HG02840 (cell line): ENCODE results near the gene ZCCHC8.

ENCODE experiments used
- ATAC-seq: cut with Tn5 transposase; IDR thresholded peaks from one replicate; pipeline ENCODE4 v1.9.1; 2021; ENCODE audit warnings: mild to moderate bottlenecking, moderate library complexity, moderate number of reproducible peaks; ENCODE audit not compliant: unreplicated experiment, low FRiP score

Gene ZCCHC8

DNA sequence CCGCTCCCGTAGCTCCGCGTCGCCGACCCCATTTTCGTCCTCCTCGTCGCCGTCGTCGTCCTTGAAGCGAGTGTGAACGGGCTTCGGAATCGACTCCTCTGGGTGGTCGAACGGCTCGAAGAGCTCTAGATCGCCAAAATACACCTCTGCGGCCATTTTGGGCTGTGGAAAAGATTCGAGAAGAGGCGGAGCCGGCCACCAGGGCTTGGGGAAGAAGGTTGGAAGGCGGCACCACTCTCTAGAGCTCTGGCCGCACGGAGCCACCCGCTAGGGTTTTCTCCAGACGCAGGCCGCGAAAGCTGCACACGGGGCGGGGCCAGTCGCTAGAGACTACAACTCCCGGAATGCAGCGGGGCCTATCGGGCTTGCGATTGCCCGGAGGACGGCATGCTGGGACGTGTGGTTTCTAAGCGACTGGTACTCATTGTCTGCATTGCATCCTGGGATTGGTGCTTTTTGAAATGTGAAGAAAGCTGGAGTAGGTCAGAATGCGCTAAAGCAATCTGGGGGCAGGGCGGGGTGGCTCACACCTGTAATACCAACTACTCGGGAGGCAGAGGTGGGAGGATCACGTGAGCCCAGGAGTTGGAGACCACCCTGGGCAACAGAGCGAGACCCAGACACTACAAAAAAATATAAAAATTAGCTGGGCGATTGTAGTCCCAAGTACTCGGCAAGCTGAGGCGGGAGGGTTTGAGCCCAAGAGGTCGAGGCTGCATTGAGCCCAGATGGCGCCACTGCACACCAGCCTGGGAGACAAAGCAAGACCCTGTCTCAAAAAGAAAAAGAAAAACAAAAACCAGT lies at the start of gene ZCCHC8:
Gene ZCCHC8 (minus strand): TSS at position 248 of the 804 bp plus-strand sequence. CDS start 92 bp downstream, at position 156.
- ATAC-seq = peak; percentile 92

DNA sequence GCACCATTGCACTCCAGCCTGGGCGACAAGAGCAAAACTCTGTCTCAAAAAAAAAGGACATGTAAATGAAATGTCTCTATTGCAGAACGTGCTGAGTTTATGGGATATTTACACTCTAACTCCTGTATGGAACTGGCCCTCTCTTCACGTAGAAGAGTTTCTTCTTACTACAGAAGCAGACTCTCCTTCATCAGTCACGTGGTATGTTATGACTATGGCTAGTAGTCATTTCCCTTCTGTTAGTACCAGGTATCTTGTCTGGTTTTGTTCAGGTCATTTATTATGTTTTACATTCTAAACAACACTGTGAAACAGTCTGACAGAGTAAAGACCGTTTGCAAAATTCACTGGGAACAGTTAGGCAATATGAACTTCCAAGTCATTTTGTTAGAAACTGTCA lies 46.6 kb upstream of the ZCCHC8 start:
- no peak for ATAC-seq

DNA sequence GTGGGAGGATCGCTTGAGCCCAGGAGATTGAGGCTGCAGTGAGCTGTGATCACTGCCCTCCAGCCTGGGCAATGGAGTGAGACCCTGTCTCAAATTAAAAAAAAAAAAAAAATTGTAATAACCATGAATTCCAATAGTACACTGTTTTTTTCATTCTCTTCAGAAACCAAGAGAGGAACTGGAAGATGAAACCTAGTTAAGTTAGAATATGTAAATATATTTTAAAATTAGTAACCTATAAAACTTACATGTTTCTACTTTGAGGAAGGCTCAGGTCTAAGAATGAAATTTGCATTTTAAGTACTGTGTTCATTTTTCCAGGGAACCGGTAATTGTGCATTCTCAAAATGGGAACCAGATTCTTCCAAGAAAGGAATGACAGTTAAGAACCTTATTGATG lies 45.1 kb upstream of the ZCCHC8 start:
- no peak for ATAC-seq

DNA sequence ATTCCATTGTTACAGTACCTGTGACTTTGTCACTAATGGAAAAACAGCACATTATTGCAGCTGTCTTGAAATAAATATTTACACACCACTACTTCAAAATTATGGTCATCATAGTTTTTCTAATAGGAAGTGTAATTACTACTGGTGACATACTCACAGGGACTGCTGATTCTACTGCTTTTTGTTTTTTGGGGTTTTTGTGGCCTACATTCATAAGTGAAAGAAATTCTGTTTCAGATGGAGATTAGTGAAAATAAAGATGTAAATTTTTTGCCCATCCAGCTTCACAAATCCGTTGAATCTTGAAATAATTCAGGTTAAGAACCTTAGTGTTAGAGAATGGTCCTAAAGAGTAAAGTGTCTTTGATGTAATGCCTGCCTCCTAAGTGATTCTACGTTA lies 43.8 kb upstream of the ZCCHC8 start:
- ATAC-seq = no peak

DNA sequence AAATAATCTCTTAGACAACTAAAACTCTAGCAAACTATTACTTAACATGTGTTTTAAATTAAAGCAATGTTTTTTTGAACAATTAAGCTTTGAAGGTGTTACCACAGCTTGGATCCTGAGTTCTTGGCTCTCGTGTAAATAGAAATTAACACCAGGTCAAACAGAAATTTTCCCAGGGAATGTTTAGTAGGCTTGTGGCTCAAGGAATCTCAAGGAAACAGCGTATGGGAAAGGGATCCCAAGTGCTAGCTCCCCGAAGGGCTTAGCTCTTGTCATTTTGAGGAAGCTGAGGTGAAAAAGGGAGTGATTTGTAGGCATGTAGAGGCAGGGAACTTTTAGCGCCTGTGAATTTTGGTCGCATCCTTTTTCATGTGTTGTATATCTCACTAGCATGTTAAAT lies 37.8 kb upstream of the ZCCHC8 start:
- no peak for ATAC-seq

DNA sequence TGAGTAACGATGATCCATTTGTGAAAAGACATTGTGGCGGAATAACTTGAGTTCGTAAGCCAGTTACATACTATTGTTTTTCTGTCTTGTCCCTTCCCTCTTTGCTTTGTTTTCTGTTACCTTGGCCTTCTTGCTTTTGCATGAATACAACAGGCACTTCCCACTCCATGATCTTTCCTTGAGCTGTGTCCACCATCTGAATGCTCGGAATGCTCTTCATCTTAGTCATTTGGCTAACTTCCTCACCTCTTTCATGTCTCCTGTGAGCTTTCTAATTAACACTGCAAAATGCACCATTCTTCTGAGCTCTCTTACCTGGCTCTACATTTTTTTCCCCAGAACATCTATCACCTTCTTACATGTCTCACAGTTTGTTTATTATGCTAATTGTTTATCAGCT lies 36.3 kb upstream of the ZCCHC8 start:
- ATAC-seq = no peak

DNA sequence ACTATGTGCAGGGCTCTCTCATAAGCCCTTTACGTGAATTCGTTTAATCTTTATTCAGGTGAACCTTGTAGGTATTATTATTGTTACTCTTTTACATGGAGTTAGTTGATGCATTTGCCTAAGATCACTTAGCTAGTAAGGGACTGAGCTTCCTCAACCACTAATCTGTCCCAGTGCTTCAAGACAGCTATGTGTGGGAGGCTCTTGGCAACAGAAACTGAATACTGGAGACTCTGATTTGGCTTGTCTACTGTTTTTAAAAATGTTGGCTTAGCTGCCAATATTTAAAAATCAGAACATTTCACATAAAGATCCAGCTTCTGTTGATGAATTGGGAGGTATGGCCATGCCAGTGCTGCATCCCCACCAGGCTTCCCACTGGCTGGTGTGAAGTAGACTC lies 33.1 kb upstream of the ZCCHC8 start:
- ATAC-seq = no peak

DNA sequence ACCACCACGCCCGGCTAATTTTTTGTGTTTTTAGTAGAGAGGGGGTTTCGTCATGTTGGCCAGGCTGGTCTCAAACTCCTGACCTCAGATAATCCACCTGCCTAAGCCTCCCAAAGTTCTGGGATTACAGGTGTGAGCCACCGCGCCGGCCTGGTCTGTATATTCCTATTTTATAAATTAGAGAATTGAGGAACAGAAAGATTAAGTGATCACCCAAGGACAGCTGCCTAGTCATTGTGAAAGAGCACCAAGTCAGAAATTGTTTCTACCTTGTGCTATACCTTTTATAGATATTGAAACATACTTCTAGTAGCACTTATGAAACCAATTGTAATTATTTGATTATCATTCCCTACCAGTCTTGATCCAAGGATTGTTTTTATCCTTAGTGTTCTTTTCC lies 28.3 kb upstream of the ZCCHC8 start:
- ATAC-seq = no peak

DNA sequence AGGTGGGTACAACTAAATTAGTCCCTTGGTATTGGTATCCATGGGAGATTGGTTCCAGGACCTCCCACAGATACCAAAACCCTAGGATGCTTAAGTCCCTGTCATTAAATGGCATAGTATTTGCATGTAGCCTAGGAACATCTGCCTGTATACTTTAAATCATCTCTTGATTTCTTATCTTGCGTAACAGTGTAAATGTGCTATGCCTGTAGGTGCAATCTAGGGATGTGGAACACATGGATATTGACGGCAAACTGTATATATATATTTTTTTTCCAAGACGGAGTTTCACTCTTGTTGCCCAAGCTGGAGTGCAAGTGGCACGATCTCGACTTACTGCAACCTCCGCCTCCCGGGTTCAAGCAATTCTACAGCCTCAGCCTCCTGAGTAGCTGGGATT lies 27.9 kb upstream of the ZCCHC8 start:
- ATAC-seq = no peak

DNA sequence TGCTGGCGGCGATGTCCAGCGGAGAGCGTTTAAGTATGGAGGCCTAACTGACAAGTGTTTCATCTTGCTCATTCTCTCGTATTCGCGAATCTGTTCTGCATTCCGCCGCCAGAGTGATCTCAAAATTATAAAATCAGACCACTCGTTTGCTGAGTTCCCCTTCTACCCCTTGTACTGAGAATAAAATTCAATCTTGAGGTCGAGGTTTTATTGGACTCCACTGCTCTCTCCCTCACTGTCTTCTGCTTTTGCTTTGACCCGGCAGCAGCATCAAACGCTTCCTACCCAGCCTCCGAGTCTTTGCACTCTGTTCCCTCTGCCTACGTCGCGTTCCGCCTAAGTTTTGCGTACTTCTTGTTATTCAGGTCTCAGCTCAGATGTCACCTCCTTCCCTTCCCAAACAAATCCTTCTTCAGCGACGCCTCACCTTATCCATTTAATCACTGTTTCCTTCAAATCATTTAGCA lies 26.8 kb upstream of the ZCCHC8 start:
- ATAC-seq = no peak

DNA sequence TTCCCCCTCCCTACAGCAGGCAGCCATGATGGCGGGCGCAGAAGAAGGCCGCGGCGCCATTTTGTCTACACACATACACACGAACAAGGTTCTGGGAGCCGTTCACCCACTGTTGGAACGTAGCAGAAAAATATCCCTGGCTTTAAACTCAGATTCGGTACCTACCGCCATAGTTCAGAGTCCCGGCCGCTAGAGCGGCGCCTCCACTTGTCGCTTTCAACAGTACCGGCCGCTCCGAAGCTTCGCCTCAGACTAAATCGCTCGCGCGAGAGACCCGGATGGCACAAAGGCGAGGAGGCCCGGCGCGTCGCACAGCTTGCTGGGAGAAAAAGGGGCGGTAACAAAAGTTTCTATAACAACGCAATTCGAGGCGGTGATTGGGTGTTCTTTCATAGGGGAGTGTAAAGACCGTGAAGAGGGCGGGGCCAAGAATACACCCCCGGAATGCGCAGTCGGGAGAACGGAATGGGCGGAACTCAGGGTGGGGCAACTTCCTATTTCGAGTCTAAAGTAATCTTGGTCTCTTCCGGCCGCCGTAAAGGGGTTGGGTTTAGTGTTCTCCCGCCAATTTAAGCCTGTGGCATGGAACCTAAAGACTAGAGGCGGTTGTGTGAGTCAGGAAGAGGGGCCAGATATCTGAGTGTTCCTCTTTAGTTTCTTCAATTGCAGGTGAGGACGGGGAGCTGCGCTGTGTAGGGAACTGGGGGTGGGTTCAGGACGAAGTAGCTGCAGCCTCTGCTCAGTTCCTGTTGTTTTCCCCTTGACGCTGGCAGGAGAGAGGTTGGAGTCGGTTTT lies 26.1 kb upstream of the ZCCHC8 start, which contains the start of the genes KNTC1 and RSRC2:
Gene KNTC1 (plus strand): TSS at position 567 of the 795 bp plus-strand sequence. CDS start 2,815 bp downstream, outside the sequence.
Gene RSRC2 (minus strand): TSS at position 254 of the 795 bp plus-strand sequence. CDS start 83 bp downstream, at position 171.
- ATAC-seq = peak; percentile 82

DNA sequence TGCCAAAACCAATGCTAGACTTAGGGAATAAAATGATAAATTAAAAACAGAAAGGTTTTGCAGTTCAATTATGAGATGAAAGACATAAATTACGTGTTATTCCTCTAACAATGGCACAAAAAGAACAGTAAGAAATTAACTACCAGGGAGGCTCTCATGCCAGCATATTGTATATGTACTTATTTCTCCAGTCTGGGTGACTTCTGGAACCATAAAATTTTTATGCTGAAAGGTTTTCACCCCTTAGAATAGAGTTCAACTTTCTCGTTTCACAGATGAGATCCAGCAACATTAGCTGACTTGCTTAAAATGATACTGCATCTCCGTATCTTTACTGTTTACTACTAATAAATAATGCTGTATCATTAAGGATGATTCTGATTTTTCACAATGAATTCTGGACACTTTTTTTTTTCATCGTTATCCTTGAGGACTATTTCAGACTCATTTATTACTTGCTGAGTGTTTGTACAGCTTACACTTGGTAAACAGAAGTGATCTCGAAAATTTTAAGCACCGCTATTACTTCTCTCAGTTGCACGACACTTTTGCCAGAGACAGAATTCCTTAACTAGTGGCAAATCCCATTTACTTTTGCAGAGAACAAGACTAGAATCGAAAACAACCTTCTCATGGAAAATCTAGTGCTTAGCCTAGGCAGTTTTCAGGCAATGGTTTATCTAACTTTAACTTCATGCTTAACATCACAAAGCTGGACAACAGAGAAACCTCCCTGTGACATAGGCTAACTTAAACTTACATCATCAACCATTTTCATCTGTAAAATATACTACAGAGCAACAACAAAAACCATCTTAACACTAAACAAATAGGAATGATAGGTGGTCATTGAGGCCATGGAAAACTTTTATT lies 23.4 kb upstream of the ZCCHC8 start:
- no peak for ATAC-seq

DNA sequence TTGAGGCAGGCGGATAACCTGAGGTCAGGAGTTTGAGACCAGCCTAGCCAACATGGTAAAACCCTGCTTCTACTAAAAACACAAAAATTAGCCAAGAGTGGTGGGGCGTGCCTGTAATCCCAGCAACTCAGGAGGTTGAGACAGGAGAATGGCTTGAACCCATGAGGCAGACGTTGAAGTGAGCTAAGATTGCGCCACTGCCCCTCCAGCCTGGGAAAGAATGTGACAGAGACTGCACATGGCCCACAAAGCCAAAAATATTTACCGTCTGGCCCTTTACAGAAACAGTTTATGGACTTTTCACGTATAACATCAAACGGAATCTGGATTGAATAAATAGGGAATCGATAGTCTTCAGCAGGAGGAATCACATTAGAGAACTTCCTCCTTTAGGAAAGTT lies 22.5 kb upstream of the ZCCHC8 start:
- ATAC-seq = no peak

DNA sequence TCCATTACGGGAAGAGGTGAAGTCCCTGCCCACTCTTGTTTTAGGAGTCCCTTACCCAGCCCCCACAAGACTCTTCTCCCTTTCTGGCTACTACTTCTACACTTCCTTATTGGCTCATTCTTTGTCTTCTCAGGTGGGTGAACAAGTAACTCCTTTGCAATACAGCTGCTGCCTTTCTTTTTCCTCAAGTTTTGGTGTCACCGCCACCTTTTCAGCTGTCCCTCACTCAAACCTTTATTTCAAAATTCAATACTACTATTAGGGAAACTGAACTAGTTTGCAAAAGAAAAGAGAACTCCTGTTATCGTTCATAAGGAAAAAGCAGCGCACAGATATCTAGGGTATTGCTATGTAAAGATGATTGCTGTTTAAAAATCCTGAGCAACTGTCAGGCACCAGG lies 19.9 kb upstream of the ZCCHC8 start:
- no peak for ATAC-seq

DNA sequence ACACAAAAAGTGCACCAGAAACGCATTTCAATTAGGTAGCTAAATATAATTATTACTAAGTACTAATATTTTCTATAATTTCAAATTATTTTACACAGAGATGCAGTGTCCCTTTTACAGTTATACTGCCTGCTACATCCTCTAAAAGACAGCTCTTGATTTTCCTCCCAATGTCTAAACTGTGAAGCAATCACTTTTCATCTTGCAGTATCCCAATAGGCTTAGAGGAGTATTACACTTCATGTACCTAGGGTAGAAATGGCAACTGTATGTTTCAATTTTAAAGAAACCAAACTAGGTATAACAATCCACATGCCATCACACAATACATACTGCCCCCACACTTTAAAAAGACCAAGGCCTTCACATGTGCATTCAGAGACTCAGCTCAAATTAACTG lies 18.7 kb upstream of the ZCCHC8 start:
- no peak for ATAC-seq

DNA sequence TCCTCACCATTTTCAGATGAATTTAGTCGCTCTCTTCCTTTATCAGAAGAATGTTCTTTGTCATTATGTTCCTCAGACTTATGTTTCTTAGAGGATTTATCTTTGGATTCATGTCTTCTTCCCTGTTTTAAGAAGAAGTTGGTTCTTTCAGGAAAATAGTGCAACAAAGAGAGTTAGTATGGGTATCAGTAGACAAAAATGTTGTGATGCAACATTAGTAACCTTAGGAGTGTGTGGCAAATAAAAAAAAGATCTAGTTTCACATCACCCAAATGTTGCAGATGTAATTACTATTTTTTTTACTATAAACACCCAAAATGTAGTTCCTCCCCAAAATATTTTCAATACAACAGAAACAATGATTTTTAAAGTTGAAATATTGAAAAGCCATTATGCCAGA lies 18.2 kb upstream of the ZCCHC8 start:
- ATAC-seq = no peak

DNA sequence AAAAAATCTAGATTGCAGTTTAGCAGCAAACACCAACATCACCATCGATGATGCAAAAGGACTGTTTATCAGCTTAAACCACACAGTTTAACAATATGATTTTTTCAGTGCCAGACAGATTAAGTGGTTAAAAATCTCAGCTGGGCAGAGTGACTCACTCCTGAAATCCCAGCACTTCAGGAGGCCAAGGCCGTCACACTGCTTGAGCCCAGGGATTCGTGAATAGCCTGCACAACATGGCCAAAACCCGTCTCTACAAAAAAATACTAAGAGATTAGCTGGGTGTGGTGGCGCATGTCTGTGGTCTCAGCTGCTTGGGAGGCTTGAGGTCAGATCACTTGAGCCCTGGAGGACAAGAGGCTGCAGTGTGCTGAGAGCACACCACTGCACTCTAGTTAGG lies 17.1 kb upstream of the ZCCHC8 start:
- no peak for ATAC-seq

DNA sequence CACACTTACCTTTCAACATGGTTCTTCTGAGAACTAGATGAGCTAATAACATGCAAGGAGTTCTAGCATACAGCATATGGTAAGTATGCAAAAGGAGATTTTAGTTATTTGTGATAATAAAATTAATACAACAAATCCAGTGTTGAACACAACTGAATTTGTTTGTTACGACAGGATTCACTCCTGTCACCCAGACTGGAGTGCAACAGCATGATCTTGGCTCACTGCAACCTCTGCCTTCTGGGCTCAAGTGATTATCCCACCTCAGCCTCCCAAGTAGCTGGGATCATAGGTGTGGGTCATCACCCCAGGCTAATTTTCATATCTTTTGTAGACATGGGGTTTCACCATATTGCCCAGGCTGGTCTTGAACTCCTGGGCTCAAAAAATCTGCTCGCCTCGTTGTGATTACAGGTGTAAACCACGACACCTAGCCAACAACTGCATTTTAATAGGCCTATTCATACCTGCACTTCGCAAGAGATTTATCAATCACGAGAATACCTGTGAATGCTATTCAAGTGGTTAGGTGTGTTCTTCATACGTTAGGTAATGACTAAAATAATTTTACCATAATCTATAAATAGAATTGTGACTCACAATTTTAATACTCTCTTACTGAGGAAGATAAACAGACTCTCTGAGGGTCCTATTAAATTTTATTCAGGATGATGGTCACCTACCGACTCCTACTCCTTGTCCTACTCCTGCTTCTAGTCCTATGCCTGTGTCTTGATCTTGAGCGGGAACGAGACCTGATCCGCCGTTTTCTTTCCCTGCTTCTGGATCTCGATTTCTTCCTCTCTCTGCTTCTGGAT lies 16.0 kb upstream of the ZCCHC8 start:
- no peak for ATAC-seq

DNA sequence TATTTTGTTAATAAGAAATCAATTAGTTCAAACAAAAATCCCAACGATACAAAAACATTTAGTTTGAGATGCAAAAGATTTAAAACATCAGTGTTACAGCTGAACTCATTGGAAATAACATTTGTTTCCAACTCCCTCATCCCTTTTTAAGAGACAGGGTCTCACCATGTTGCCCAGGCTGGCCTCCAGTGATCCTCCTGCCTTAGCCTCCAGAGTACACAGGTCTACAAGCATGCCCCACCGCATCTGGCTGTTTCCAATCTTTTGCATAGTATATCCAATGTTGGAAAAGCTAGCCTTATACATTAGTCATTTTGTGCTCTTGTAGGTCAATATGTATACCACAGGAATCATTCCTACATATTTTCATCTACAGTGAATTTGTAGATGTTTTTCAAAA lies 14.5 kb upstream of the ZCCHC8 start:
- ATAC-seq = no peak

DNA sequence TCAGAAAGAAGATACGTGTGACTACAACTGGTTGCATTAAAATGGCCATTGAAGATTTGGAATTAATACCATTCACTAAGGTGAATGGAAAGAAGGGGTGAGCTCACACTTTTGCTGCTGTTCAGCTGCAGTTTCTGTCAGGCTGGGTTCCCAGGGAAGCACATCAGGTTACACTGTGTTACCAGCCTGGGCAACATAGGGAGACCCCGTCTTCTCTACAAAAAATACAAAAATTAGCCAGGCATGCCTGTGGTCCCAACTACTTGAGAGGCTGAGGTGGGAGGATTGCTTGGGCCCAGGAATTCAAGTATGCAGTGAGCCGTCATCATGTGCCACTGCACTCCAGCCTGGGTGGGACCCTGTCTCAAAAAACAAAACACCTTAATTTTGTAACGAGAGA lies 12.9 kb upstream of the ZCCHC8 start:
- no peak for ATAC-seq
